ENCODE measurements around the gene MELTF. TPM values are rescaled to one million over a fixed set of nuclear protein-coding genes. Genes with fewer than 3 reads are reported as not detected.

MELTF gene
- total and polyA plus RNA-seq, 9 of the 15 experiments (the other 6 are each of a cell fraction or from before 2014, with no cell fraction given) = 0.35 to 10.5 (median 4.5) TPM

- Histone ChIP-seq H3K9me3 (replicated peaks; ENCODE audit: control insufficient read depth, insufficient read depth, low read depth, low read length) (no peaks in the 10 kb centered on the region), H3K4me3 (no peak overlapping the region), H4K20me1 (replicated peaks; ENCODE audit: control insufficient read depth, insufficient read depth, low read length) (peaks cover 6% of the 10 kb centered on the region; the same call in 1 of the 2 replicates), H3K79me2 (ENCODE audit: control insufficient read depth, insufficient read depth, low read length) (peaks cover 4% of the 10 kb centered on the region; the same call in 1 of the 3 replicates), H3K9me1 (ENCODE audit: control insufficient read depth, insufficient read depth, low read length) (peaks cover 3% of the 10 kb centered on the region), H3K9ac (ENCODE audit: insufficient read depth in 1 of 2, low read depth in 2 of 2, low read length in 2 of 2) (no peak overlapping the region; a peak in 1 of 4 replicates), H3K27ac (ENCODE audit: extremely low read depth, low read depth, low read length) (no peak overlapping the region), H3K4me1 (replicated peaks in 1 of 2; ENCODE audit: control insufficient read depth in 2 of 2, insufficient read depth in 2 of 2, low read length in 2 of 2) (peaks cover 17 to 70% of the 10 kb centered on the region in 2 experiments), H2AFZ (ENCODE audit: low read depth, low read length) (no peak overlapping the region), H3K36me3 (ENCODE audit: control insufficient read depth, insufficient read depth, low read length) (peaks cover 5% of the 10 kb centered on the region; the same call in 1 of the 3 replicates), H3K27me3 (ENCODE audit: control insufficient read depth in 2 of 2, insufficient read depth in 2 of 2, low read length in 2 of 2) (peaks cover 3% of the 10 kb centered on the region in 2 experiments; a peak in 2 of 5 replicates), H3K4me2 (ENCODE audit: insufficient read depth, low read length) (no peak overlapping the region)
- WGBS (ENCODE audit: insufficient coverage, low coverage, missing lambda C conversion rate) = 73% methylated on average over 25 of the region's 28 CpGs
- TF ChIP-seq ZNF592 (IDR thresholded peaks at IDR 0.05) = no peak
- no peak for ATAC-seq
- in situ Hi-C loops (cut with MboI) = no loop called here
- CTCF ChIA-PET (ENCODE audit: low intra/inter-chr PET ratio) = no interaction called here
- intact Hi-C loops (cut with micrococcal nuclease) = no loop called here
- no peak for DNase-seq (ENCODE audit: extremely low read depth in 1 of 4, low spot score in 3 of 4)
- POLR2A ChIA-PET = interaction anchor here (1.1 to 1.7 kb wide), 2 partner anchors 11 to 240 kb away, joined by 3 read pairs; no protein-coding TSS in a partner anchor
- FAIRE-seq = no peak
- no TSS peak for BruUV-seq (replicated peaks)
Observed at GRCh38 chr3:197024881-197025735, 4.5 kb downstream of the MELTF start.

All from K562 (cell line).